Stromal cell of bone marrow (primary cell): ENCODE measurements around the gene NEB.
"Not testable (repeated sequence)": the region's sequence is repeated elsewhere in the genome, so short reads cannot be mapped to it uniquely, and the experiment has no call there.

Source experiments
- DNase-seq: peaks from one replicate; pipeline ENCODE4 v3.0.0-alpha.2; 2012; ENCODE audit warnings: low read depth

NEB gene

DNA sequence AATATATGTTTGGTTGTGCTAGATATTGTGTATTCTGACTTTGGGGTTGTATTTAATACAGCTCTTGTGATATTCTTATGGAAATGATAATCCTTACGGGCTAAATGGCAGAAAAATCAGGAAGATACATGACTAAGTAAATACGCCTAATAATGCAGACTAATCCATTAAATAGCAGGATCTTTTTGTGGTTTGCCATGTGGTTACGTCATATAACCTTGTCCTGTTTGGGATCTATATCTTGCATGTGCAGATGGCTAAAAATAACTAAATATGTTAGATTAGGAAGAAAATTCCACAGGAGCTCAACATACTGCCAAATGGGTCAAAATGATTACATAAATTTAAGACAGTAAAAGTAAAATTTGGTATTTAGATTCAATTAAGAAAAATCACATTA lies 83.0 kb downstream of the NEB start:
- no peak for DNase-seq

DNA sequence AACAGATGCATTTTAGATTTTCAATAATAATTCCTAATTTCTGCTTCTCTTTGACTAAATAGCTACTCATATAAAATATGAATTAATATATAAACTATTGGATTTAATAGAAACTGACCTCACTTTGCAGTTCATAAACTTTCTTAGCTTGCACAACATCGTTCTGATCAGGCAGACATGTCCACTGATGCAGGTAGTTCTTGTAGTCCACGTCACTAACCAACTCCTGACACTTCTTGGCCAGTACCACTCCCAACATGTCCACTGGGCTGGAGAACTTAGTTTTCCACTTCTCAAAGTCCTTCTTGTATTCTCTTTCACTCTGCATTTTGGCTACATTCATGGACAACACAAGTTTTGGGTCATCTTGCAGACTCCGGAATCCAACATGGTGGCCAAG lies 83.8 kb downstream of the NEB start:
- DNase-seq: no peak

GRCh38 chr2:151649966-151650365 lies 84.3 kb downstream of the NEB start:
- DNase-seq: no peak

DNA sequence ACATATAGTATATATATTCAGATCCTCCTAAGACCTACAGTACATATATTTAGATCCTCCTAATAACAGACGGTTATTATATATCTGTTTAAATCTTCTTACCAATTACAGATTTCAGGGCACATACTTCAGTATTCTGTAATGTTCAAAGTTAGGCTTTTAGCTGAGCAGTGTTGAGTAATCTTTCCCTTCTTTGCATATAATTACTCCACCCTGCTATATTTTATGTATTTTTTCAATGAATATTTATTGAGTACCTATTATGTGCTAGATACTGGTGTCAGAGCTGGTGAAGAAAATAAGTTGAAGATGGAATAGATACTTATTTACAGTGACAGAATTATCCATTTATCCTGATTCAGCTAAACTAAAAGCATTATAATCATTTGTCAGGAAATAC lies 84.9 kb downstream of the NEB start:
- DNase-seq: no peak

- DNase-seq: not testable (repeated sequence)
Measured at GRCh38 chr2:151646512-151646911, 87.8 kb downstream of the NEB start.

DNA sequence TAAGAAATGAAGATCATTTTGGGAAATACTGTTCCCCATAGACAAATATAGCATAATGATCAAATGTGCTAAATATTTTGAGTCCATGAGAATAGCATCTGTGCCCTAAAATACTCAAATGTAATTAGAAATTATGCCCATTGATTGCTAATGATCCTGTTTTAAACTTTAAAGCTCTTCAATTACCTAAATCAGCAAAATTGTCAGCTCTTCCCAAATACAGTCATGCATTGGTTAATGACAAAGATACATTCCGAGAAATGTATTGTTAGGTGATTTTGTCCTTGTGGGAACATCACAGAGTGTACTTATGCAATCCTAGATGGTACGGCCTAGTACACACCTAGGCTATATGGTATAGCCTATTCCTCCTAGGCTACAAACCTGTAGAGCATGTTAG lies 89.7 kb downstream of the NEB start:
- no peak for DNase-seq

- not testable (repeated sequence) for DNase-seq
Measured at GRCh38 chr2:151641895-151642294, 92.4 kb downstream of the NEB start.

GRCh38 chr2:151640087-151640486 lies 94.2 kb downstream of the NEB start:
- DNase-seq: no peak

DNA sequence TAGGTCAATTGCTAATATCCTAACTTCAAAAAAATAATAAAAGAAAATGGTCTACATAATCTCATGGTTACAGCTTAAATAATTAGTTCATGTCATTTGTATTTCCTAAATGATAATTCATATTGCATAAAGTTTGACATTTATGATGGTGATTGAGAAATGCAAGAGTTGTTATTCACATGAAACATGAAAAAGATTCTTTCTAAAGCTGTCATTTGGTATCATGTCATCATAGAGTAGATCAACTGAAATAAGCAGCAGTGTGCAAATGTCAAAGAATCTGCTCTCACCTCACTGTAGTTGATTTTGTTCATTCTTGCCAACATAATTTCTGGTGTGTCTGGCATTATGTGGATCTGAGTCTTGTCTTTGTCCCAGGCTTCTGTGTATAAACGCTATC lies 95.3 kb downstream of the NEB start:
- DNase-seq: no peak

DNA sequence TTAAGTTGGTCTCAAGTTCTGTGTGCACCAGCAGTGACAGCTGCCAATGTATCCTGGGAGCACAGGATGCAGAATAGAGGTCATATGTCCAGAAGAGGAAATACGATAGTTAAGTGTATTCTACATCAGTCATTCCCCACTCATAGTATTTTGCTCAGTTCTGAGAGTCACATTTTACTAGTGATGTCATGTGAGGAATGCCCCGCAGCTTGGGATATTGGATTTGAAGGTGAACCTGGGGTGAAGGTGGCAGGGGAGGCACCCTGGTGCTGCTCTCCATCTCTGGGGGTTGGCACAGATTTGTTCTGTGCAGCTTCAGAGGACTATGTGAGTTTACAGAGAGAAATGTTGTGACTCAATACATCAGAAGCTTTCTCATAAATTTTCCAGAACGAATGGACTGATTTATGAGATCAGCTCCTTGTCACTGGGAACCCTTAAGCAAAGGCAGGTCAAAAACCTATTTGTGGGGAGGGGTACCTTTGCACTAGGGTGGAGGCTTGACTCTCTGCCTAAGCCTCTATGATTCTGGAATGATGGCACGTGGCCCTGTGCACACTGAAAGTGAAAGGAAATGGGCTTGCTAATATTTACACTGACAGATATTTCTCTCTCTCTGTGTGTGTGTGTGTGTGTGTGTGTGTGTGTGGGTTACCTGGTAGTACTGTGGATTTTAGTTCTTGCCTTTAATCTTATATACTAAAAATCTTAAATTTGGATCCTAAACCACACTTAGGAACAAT lies 95.9 kb downstream of the NEB start:
- DNase-seq: no peak

DNA sequence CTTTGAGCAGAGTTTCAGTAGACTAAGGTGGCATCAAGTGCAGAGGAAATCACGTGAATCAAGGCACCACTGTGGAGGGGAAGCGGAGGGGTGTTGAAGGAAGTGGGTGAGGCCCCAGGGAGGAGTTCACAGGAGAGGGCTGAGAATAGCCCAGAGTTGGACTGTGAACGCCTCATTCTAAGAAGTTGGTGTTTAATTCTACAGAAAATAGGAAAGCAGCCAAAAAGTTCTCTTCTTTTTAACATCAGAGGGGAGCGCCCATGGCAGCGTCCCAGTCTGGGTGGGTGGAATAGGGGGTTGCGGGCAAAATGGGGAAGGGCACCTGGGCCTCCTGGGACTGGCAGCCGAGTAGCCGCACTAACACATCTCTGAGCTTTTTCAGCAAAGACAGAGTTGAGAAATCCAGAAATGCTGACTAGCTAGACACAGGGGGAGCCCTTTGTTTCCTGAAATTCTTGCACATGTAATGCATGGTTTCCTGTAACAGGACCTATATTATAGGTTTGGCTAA lies 97.0 kb downstream of the NEB start:
- no peak for DNase-seq

DNA sequence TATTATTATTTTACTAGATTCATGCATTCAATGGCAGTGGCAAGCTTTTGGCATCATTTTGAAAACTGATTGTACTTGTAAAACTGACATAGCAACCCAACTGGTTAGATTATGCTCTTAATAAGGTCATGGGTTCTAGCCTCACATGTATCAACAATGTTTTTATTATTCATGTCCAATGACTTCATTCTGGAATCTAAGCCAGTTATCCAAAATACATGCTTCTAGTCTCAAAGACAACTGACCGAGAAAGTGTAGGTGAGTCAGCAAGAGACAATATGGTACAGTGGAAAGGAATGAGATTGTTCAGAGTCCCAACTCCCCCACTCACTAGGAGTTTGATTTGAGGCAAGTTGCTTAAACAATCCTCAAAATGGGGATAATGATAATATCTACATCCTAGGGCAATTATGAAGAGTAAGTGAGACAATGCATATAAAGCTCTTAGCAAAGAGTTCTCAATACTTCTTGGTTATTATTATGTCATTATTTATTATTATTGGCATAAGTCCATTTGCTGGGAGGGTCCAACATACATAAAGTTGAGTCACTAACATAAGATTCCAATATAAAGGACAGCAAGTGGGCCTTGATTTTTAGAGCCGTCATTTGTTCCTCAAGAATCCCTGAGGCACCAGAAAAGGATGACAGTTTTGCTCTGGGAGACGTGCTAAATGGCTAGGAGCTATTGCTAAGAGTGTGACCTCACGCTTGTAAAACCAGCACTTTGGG lies 99.4 kb downstream of the NEB start:
- DNase-seq: no peak

GRCh38 chr2:151632993-151633565 lies 101.2 kb downstream of the NEB start:
- no peak for DNase-seq

DNA sequence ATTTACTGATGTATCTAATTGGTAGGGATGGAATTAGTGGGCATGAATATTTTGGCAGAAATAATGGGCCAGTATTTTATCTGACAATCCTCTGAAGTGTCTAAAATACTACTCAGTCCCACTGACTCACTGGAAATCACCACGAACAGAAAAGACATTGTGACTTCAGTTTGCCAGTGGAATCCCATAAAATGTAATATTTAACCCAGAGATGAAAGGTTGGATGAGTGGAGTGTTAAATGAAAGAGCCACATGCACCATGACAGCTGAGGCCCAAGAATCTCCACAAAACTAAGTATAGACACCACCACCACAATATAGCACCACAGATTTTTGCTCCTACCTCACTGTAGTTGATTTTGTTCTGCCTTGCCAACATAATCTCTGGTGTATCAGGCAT lies 103.9 kb downstream of the NEB start:
- no peak for DNase-seq

GRCh38 chr2:151627353-151627752 lies 106.9 kb downstream of the NEB start:
- DNase-seq: no peak

DNA sequence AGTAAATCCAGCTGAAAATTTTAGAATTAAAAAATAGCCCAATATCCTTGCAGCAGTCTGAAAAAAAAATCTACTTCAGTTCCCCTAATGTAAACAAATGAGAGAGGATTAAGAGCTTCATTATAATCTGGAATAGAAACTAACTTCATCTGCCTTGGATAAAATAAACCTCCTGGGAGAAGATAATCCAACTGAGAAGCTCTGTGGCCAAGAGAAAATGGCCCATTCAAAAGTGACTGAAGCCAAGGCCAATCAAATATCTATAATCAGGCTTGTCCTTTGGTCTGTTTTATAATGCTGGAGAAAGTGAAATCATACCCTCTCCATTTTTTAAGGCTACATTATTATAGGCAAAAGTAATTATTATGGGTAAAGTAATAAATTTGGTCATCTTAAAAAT lies 110.0 kb downstream of the NEB start:
- DNase-seq: no peak

- DNase-seq: no peak
Measured at GRCh38 chr2:151623631-151624030, 110.6 kb downstream of the NEB start.

- no peak for DNase-seq
Measured at GRCh38 chr2:151620761-151621160, 113.5 kb downstream of the NEB start.

- no peak for DNase-seq
Measured at GRCh38 chr2:151619337-151619989, 114.8 kb downstream of the NEB start.

GRCh38 chr2:151616760-151617339 lies 117.4 kb downstream of the NEB start:
- DNase-seq: no peak

DNA sequence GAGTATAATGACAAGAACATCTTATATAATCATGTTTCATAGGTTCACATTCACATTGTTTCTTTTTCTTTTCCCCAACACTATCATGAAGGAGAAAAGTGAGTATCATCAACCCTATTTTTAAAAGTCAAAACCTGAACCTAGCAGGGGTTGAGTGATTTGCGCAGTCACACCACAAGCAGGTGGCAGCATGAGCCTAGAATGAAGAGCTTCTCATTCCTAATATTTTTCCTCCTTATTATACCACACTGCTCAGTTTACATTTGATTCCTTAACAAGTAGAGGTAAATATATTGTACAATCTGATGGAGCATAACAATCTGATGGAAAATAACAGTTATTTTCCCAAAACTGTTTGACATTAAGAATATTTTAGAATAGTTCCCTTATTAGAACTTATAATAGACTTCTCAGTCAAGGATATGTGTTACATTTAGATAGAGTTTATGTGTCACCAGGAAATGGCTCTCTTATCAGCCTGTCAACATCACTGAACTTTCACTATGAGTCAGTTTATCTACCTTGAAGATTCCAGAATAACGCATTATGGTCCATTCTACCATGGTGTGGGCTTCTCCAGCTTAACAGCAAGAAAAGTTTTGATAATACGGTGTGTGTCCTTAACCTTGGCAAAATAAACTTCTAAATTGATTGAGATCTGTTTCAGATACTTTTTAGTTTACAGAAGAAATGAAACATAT lies 119.5 kb downstream of the NEB start:
- no peak for DNase-seq

- DNase-seq: no peak
Measured at GRCh38 chr2:151614159-151614558, 120.1 kb downstream of the NEB start.
